RWPE2 (cell line): ENCODE data around the gene OSBPL2.

Experiments used
- ATAC-seq: fragments of 200-7000 bp; cut with Tn5 transposase; 3 replicates; pipeline ENCODE4 v1.9.1; 2021; ENCODE audit warnings: low read depth
- DNase-seq: peaks from one replicate; pipeline ENCODE4 v3.0.0-alpha.2; 2020; ENCODE audit warnings: low spot score
- H3K27ac ChIP-seq: fragments of 450-650 bp; 2 replicates; pipeline ENCODE4 v1.5.1; 2017; ENCODE audit warnings: mild to moderate bottlenecking; ENCODE audit not compliant: poor library complexity, severe bottlenecking
- H3K27me3 ChIP-seq: fragments of 250-450 bp; sonication (Bioruptor Pico); 2 replicates; pipeline ENCODE4 v1.5.1; 2021; ENCODE audit warnings: mild to moderate bottlenecking, moderate library complexity; ENCODE audit not compliant: insufficient read depth, poor library complexity, severe bottlenecking
- H3K36me3 ChIP-seq: fragments of 250-450 bp; sonication (Bioruptor Pico); 2 replicates; pipeline ENCODE4 v1.5.1; 2020; ENCODE audit warnings: low read depth, mild to moderate bottlenecking, moderate library complexity
- H3K4me1 ChIP-seq: fragments of 250-450 bp; sonication (Bioruptor Pico); 2 replicates; pipeline ENCODE4 v1.5.1; 2021; ENCODE audit warnings: mild to moderate bottlenecking, moderate library complexity; ENCODE audit not compliant: insufficient read depth, poor library complexity, severe bottlenecking
- H3K4me3 ChIP-seq: fragments of 250-450 bp; sonication (Bioruptor Pico); 2 replicates; pipeline ENCODE4 v1.5.1; 2021; ENCODE audit warnings: mild to moderate bottlenecking, moderate library complexity; ENCODE audit not compliant: severe bottlenecking
- H3K9me3 ChIP-seq: fragments of 250-450 bp; sonication (Bioruptor Pico); 2 replicates; pipeline ENCODE4 v1.5.1; 2021; ENCODE audit warnings: mild to moderate bottlenecking, moderate library complexity; ENCODE audit not compliant: severe bottlenecking
- CTCF ChIP-seq: fragments of 450-650 bp; IDR thresholded peaks from one replicate; pipeline ENCODE4 v1.5.1; 2017; ENCODE audit warnings: mild to moderate bottlenecking, moderate library complexity; ENCODE audit not compliant: poor library complexity, severe bottlenecking

Gene OSBPL2

DNA sequence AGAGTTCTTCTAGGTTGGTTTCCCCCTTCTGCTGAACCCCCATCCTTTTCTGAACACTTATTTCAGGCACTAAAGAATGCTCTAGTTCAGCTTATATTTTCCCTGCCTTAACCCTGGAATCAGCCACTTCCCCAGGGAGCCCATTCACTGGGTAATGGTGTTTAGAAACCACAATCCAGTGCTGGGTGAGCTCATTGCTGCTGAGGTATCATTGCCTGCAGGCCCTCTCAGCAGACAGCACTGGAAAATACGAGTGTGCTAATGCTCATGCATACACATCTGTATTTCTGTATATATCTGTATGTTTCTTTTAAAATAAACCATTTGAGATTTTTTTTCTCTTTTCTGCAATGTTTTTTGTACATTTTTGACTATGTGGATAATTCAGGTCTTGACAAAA is 27.0 kb downstream of the OSBPL2 start:
- no peaks in the 10 kb centered on the region for H3K4me1 ChIP-seq
- no peak overlapping the region for H3K4me3 ChIP-seq
- H3K27ac ChIP-seq = no peak overlapping the region
- no peaks in the 10 kb centered on the region for H3K9me3 ChIP-seq
- no peaks in the 10 kb centered on the region for H3K27me3 ChIP-seq
- DNase-seq = no peak
- peaks cover 77% of the 10 kb centered on the region for H3K36me3 ChIP-seq
- no peak for TF ChIP-seq CTCF
- no peak for ATAC-seq

DNA sequence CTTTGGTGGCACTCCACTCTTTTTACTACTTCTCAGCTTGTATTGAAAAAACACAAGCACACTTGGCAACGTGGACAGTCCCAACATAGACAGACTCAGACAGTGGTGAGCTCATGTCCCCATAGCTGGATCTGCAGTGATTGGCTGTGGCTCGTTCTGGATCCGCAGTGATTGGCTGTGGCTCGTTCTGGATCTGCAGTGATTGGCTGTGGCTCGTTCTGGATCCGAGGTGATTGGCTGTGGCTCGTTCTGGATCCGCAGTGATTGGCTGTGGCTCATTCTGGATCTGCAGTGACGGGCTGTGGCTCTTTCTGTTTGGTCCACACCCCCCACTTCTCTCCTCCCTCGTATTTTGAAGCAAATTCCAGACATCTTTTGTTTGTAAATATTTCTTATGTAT is 28.0 kb downstream of the OSBPL2 start:
- ATAC-seq (no peak), DNase-seq (no peak)
- Histone ChIP-seq H3K36me3 (peaks cover 74% of the 10 kb centered on the region), H3K4me3 (no peak overlapping the region), H3K27me3 (no peaks in the 10 kb centered on the region), H3K4me1 (no peaks in the 10 kb centered on the region), H3K9me3 (no peaks in the 10 kb centered on the region), H3K27ac (no peak overlapping the region)
- no peak for TF ChIP-seq CTCF

- DNase-seq = no peak
- Histone ChIP-seq H3K4me1 (no peaks in the 10 kb centered on the region), H3K27me3 (no peaks in the 10 kb centered on the region), H3K4me3 (no peak overlapping the region), H3K36me3 (peaks cover 74% of the 10 kb centered on the region), H3K27ac (no peak overlapping the region), H3K9me3 (no peaks in the 10 kb centered on the region)
- no peak for ATAC-seq
- TF ChIP-seq CTCF = no peak
Observed at GRCh38 chr20:62266851-62267250, 28.5 kb downstream of the OSBPL2 start.

DNA sequence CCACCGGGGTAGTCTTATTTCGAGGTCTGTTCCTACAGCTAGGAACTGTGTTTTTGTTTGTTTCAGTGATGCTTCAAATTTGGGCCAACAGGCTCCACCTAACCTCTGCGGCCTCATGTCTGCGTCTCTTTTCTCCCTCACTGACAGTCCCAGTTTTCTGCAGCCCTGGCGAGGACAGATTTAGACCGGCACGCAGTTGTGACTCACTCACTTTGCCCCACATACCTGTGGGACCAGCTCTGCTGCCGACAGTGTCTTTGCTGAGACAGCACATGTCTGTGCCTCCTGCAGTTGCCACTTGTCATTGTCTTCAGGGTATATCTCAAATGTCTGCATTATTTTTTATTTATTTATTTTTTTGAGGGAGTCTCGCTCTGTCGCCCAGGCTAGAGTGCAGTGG is 29.2 kb downstream of the OSBPL2 start:
- no peak overlapping the region for H3K27ac ChIP-seq
- no peak for ATAC-seq
- no peak overlapping the region for H3K4me3 ChIP-seq
- TF ChIP-seq CTCF = no peak
- H3K36me3 ChIP-seq = peaks cover 74% of the 10 kb centered on the region
- no peaks in the 10 kb centered on the region for H3K27me3 ChIP-seq
- H3K4me1 ChIP-seq = no peaks in the 10 kb centered on the region
- no peaks in the 10 kb centered on the region for H3K9me3 ChIP-seq
- no peak for DNase-seq

DNA sequence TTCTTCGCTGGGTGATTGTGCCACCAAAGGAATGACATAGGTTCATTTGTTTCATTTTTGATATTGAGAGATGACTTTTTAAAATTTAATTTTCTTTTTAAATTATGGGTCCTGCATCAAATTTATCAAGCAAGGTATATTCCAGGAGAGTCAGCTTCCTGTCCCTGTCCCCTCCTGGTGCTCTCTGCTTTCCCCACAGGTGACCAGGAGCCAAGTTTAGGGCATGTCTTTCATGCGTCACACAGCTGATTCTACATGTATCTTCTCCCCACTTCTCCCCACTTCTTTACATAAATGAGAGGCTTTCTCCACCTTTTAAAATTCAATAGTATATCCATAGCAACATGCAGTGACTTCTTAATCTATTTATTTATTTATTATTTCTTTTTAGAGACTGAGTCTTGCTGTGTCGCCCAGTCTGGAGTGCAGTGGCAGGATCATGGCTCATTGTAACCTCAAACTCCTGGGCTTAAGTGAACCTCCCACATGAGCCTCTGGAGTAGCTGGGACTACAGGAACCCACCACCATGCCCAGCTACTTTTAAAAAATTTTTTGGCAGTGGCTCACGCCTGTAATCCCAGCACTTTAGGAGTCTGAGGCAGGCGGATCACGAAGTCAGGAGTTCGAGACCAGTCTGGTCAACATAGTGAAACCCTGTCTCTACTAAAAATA is 30.0 kb downstream of the OSBPL2 start:
- H3K4me1 ChIP-seq = no peaks in the 10 kb centered on the region
- H3K9me3 ChIP-seq = no peaks in the 10 kb centered on the region
- H3K36me3 ChIP-seq = peaks cover 76% of the 10 kb centered on the region
- TF ChIP-seq CTCF = no peak
- H3K27me3 ChIP-seq = no peaks in the 10 kb centered on the region
- no peak overlapping the region for H3K4me3 ChIP-seq
- DNase-seq = no peak
- no peak overlapping the region for H3K27ac ChIP-seq
- no peak for ATAC-seq
